SK-N-SH treated with all-trans-retinoic acid at 6 μM for 48 hours (cell line): ENCODE data around the gene HM13.

ENCODE experiments used
- ATAC-seq: fragments of 200-7000 bp; cut with Tn5 transposase; 3 replicates; pipeline ENCODE4 v1.9.1; 2020; ENCODE audit warnings: mild to moderate bottlenecking, moderate library complexity
- ARNTL ChIP-seq: fragments of 450-650 bp; formaldehyde crosslinking; IDR thresholded peaks from 2 replicates; pipeline ENCODE4 v1.5.0; 2020; ENCODE audit warnings: low read depth, mild to moderate bottlenecking, moderate library complexity, borderline replicate concordance
- BACH2 ChIP-seq: fragments of 250-450 bp; sonication (Bioruptor Pico); IDR thresholded peaks from 2 replicates; pipeline ENCODE4 v1.9.0; 2021; ENCODE audit warnings: mild to moderate bottlenecking, borderline replicate concordance
- CSDC2 ChIP-seq: fragments of 250-450 bp; sonication (Bioruptor Pico); IDR thresholded peaks from 2 replicates; pipeline ENCODE4 v1.5.0; 2020; ENCODE audit warnings: mild to moderate bottlenecking, moderate library complexity
- ESRRG ChIP-seq: fragments of 250-450 bp; sonication (Bioruptor Pico); IDR thresholded peaks from 2 replicates; pipeline ENCODE4 v1.6.1; 2021; ENCODE audit warnings: mild to moderate bottlenecking
- ISL1 ChIP-seq: fragments of 250-450 bp; sonication (Bioruptor Pico); IDR thresholded peaks from 2 replicates; pipeline ENCODE4 v2.1.2; 2022; ENCODE audit warnings: mild to moderate bottlenecking, moderate library complexity
- OSR1 ChIP-seq: fragments of 250-450 bp; sonication (Bioruptor Pico); IDR thresholded peaks from 2 replicates; pipeline ENCODE4 v1.8.0; 2022; ENCODE audit warnings: moderate library complexity, mild to moderate bottlenecking, inconsistent platforms
- PPARA ChIP-seq: fragments of 250-450 bp; sonication (Bioruptor Pico); IDR thresholded peaks from 2 replicates; pipeline ENCODE4 v1.5.0; 2020; ENCODE audit warnings: mild to moderate bottlenecking, borderline replicate concordance
- SNAI2 ChIP-seq: fragments of 250-450 bp; sonication (Bioruptor Pico); IDR thresholded peaks from 2 replicates; pipeline ENCODE4 v1.5.0; 2020; ENCODE audit warnings: mild to moderate bottlenecking, moderate library complexity
- TCF4 ChIP-seq: fragments of 250-450 bp; sonication (Bioruptor Pico); IDR thresholded peaks from 2 replicates; pipeline ENCODE4 v1.8.0; 2021; ENCODE audit warnings: mild to moderate bottlenecking, moderate library complexity, borderline replicate concordance
- TOX ChIP-seq: fragments of 250-450 bp; sonication (Bioruptor Pico); IDR thresholded peaks from 2 replicates; pipeline ENCODE4 v1.8.0; 2021; ENCODE audit warnings: mild to moderate bottlenecking, moderate library complexity, borderline replicate concordance
- ZC3H10 ChIP-seq: fragments of 250-450 bp; sonication (Bioruptor Pico); IDR thresholded peaks from 2 replicates; pipeline ENCODE4 v1.5.1; 2021; ENCODE audit warnings: mild to moderate bottlenecking, moderate library complexity
- ZFP3 ChIP-seq: fragments of 250-450 bp; sonication (Bioruptor Pico); IDR thresholded peaks from 2 replicates; pipeline ENCODE4 v1.5.0; 2020; ENCODE audit warnings: mild to moderate bottlenecking, moderate library complexity
- ZFP30 ChIP-seq: fragments of 450-650 bp; formaldehyde crosslinking; IDR thresholded peaks from 2 replicates; pipeline ENCODE4 v1.5.0; 2022; ENCODE audit warnings: mild to moderate bottlenecking, moderate library complexity
- ZNF565 ChIP-seq: fragments of 450-650 bp; formaldehyde crosslinking; conservative IDR thresholded peaks from 2 replicates; pipeline ENCODE4 v1.5.0; 2020; ENCODE audit warnings: low read depth, mild to moderate bottlenecking, moderate library complexity
- ZNF70 ChIP-seq: fragments of 450-650 bp; formaldehyde crosslinking; IDR thresholded peaks from 2 replicates; pipeline ENCODE4 v1.5.0; 2020; ENCODE audit warnings: mild to moderate bottlenecking, moderate library complexity
- ZNF8 ChIP-seq: fragments of 450-650 bp; formaldehyde crosslinking; IDR thresholded peaks from 2 replicates; pipeline ENCODE4 v1.5.0; 2020; ENCODE audit warnings: mild to moderate bottlenecking, moderate library complexity
- TF ChIP-seq, protein P1 (sequence below): fragments of 250-450 bp; sonication (Bioruptor Pico); IDR thresholded peaks from 2 replicates; pipeline ENCODE4 v1.8.0; 2021; ENCODE audit warnings: low read depth, mild to moderate bottlenecking, moderate library complexity, borderline replicate concordance
- TF ChIP-seq, protein P2 (sequence below): fragments of 250-450 bp; sonication (Bioruptor Pico); IDR thresholded peaks from 2 replicates; pipeline ENCODE4 v1.5.0; 2020; ENCODE audit warnings: mild to moderate bottlenecking, moderate library complexity
- TF ChIP-seq, protein P3 (sequence below): fragments of 250-450 bp; sonication (Bioruptor Pico); IDR thresholded peaks from 2 replicates; pipeline ENCODE4 v1.5.1; 2021; ENCODE audit warnings: mild to moderate bottlenecking, moderate library complexity
- TF ChIP-seq, protein P4 (sequence below): fragments of 250-450 bp; sonication (Bioruptor Pico); IDR thresholded peaks from 2 replicates; pipeline ENCODE4 v1.8.0; 2020; ENCODE audit warnings: mild to moderate bottlenecking, moderate library complexity, borderline replicate concordance
- TF ChIP-seq, protein P5 (sequence below): fragments of 250-450 bp; sonication (Bioruptor Pico); IDR thresholded peaks from 2 replicates; pipeline ENCODE4 v1.5.1; 2020; ENCODE audit warnings: low read depth, mild to moderate bottlenecking, moderate library complexity

HM13 gene

DNA sequence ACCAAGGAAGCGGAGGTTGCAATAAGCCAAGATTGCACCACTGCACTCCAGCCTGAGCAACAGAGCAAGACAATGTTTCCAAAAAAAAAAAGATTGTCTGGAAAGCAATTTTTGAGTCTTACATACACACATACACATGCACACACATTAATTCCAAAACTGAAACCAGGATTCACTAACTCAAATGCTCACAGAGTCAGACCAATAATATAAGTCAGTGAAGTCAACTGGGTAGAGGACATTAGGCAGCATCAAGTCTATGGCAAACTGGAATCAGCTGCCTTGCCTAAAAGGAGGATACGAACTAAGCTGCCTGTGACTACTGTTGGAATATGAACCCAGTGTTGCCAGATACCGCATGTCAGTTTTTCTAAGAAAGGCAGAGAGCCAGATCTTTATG, 23.5 kb upstream of the HM13 start:
- no peak for ATAC-seq
- TF ChIP-seq PPARA (CRISPR knock-in tag) (no peak), ESRRG (CRISPR knock-in tag) (no peak), ZNF70 (no peak), CSDC2 (no peak), ZFP3 (no peak), TOX (no peak), BACH2 (CRISPR knock-in tag) (no peak), ARNTL (CRISPR knock-in tag) (no peak), OSR1 (CRISPR knock-in tag) (no peak), ZC3H10 (CRISPR knock-in tag) (no peak), TCF4 (CRISPR knock-in tag) (no peak), ZFP30 (no peak)
- TF ChIP-seq, protein P1, sequence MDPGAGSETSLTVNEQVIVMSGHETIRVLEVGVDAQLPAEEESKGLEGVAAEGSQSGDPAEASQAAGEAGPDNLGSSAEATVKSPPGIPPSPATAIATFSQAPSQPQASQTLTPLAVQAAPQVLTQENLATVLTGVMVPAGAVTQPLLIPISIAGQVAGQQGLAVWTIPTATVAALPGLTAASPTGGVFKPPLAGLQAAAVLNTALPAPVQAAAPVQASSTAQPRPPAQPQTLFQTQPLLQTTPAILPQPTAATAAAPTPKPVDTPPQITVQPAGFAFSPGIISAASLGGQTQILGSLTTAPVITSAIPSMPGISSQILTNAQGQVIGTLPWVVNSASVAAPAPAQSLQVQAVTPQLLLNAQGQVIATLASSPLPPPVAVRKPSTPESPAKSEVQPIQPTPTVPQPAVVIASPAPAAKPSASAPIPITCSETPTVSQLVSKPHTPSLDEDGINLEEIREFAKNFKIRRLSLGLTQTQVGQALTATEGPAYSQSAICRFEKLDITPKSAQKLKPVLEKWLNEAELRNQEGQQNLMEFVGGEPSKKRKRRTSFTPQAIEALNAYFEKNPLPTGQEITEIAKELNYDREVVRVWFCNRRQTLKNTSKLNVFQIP (CRISPR knock-in tag), result no peak
- TF ChIP-seq, protein P2, sequence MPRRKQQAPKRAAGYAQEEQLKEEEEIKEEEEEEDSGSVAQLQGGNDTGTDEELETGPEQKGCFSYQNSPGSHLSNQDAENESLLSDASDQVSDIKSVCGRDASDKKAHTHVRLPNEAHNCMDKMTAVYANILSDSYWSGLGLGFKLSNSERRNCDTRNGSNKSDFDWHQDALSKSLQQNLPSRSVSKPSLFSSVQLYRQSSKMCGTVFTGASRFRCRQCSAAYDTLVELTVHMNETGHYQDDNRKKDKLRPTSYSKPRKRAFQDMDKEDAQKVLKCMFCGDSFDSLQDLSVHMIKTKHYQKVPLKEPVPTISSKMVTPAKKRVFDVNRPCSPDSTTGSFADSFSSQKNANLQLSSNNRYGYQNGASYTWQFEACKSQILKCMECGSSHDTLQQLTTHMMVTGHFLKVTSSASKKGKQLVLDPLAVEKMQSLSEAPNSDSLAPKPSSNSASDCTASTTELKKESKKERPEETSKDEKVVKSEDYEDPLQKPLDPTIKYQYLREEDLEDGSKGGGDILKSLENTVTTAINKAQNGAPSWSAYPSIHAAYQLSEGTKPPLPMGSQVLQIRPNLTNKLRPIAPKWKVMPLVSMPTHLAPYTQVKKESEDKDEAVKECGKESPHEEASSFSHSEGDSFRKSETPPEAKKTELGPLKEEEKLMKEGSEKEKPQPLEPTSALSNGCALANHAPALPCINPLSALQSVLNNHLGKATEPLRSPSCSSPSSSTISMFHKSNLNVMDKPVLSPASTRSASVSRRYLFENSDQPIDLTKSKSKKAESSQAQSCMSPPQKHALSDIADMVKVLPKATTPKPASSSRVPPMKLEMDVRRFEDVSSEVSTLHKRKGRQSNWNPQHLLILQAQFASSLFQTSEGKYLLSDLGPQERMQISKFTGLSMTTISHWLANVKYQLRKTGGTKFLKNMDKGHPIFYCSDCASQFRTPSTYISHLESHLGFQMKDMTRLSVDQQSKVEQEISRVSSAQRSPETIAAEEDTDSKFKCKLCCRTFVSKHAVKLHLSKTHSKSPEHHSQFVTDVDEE (CRISPR knock-in tag), result no peak
- TF ChIP-seq, protein P3, sequence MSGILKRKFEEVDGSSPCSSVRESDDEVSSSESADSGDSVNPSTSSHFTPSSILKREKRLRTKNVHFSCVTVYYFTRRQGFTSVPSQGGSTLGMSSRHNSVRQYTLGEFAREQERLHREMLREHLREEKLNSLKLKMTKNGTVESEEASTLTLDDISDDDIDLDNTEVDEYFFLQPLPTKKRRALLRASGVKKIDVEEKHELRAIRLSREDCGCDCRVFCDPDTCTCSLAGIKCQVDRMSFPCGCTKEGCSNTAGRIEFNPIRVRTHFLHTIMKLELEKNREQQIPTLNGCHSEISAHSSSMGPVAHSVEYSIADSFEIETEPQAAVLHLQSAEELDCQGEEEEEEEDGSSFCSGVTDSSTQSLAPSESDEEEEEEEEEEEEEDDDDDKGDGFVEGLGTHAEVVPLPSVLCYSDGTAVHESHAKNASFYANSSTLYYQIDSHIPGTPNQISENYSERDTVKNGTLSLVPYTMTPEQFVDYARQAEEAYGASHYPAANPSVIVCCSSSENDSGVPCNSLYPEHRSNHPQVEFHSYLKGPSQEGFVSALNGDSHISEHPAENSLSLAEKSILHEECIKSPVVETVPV (CRISPR knock-in tag), result no peak

DNA sequence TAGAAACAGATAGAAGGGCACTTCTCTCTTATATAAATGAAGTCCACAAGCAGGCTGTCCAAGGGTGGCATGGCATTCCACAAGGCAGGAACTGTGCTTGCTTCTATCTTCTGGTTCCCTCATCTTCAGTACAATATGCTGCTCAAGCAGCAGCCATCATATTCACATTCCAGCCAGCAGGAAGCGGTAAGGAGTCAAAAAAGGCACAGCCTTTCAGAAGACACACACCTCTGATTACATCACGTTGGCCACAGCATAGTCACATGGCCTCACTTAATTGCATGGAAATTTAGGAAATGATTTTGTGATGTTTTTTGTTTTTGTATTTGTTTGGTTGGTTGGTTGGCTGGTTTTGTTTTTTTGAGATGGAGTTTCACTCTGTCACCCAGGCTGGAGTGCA, 20.1 kb upstream of the HM13 start:
- ATAC-seq, result peak; percentile 69

More for the DNA sequence above, 20.1 kb upstream of the HM13 start:
- TF ChIP-seq ZC3H10 (CRISPR knock-in tag) (no peak), BACH2 (CRISPR knock-in tag) (no peak), ZNF8 (no peak), OSR1 (CRISPR knock-in tag) (no peak), ZNF565 (CRISPR knock-in tag) (no peak), ESRRG (CRISPR knock-in tag) (no peak), TOX (no peak), ISL1 (CRISPR knock-in tag) (no peak), ZNF70 (no peak), ARNTL (CRISPR knock-in tag) (no peak), CSDC2 (no peak), SNAI2 (no peak)
- TF ChIP-seq, protein P4, sequence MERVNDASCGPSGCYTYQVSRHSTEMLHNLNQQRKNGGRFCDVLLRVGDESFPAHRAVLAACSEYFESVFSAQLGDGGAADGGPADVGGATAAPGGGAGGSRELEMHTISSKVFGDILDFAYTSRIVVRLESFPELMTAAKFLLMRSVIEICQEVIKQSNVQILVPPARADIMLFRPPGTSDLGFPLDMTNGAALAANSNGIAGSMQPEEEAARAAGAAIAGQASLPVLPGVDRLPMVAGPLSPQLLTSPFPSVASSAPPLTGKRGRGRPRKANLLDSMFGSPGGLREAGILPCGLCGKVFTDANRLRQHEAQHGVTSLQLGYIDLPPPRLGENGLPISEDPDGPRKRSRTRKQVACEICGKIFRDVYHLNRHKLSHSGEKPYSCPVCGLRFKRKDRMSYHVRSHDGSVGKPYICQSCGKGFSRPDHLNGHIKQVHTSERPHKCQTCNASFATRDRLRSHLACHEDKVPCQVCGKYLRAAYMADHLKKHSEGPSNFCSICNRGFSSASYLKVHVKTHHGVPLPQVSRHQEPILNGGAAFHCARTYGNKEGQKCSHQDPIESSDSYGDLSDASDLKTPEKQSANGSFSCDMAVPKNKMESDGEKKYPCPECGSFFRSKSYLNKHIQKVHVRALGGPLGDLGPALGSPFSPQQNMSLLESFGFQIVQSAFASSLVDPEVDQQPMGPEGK (CRISPR knock-in tag), result no peak
- TF ChIP-seq, protein P1 (CRISPR knock-in tag), result no peak
- TF ChIP-seq, protein P5, sequence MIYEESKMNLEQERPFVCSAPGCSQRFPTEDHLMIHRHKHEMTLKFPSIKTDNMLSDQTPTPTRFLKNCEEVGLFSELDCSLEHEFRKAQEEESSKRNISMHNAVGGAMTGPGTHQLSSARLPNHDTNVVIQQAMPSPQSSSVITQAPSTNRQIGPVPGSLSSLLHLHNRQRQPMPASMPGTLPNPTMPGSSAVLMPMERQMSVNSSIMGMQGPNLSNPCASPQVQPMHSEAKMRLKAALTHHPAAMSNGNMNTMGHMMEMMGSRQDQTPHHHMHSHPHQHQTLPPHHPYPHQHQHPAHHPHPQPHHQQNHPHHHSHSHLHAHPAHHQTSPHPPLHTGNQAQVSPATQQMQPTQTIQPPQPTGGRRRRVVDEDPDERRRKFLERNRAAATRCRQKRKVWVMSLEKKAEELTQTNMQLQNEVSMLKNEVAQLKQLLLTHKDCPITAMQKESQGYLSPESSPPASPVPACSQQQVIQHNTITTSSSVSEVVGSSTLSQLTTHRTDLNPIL (CRISPR knock-in tag), result no peak
- TF ChIP-seq, protein P2 (CRISPR knock-in tag), result no peak
